Activated CD8-positive, alpha-beta memory T cell treated with anti-CD3 and anti-CD28 coated beads for 1 hour (primary cell): Measurements from ENCODE around the gene ITGAL.
"Not testable (repeated sequence)": the region's sequence is repeated elsewhere in the genome, so short reads cannot be mapped to it uniquely, and the experiment has no call there.

Source experiments
- DNase-seq, 2 donors: peaks; one replicate each; pipeline ENCODE4 v3.0.0-alpha.2; 2020; ENCODE audit warnings: low read depth in 1 of 2; ENCODE audit errors: extremely low read depth in 1 of 2

Gene ITGAL

DNA sequence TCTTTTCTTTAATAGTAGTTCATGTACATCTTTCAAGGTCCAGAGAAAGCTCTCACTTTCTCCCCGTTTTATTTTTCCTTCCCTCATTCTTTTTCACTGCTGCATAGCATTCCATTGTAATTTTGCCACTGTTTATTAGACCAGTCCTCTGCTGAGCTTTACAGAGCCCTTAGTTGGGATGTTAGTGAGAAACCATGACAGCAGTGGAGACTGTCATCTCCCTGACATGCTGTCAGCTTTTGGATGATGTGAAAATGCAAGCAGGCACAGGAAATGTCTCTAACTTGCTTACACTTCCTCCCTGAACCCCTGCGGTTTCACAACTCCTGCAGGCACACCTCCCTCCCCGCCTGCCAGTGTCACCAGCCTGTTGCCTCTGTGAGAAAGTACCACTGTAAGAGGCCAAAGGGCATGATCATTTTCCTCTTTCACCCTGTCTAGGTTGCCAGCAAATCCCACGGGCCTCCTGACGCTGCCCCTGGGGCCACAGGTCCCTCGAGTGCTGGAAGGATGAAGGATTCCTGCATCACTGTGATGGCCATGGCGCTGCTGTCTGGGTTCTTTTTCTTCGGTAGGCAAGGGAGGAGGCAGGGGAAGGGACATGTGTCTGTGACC is at the start of gene ITGAL:
Gene ITGAL (plus strand): TSS at position 415 of the 615 bp plus-strand sequence. CDS start 96 bp downstream, at position 511.
- peak; percentile 63 to 69 for DNase-seq

DNA sequence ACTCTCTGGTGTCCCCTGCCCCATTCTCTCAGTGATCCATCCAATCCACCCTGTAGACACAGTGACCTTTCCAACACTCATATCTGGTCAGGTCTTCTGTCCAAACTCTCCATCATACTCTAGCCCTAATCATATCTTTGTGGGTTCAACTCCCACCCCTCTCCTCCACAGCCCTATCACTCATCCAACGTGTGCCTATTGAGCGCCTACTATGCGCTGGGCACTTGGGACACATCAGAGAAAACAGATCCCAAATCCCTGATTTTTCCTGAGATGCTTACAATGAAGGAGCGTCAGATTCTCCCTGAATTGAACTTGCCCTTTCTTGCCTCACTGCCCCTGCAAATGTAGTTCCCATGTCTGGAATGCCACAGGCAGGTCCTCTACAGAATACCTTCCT is 44.5 kb upstream of the ITGAL start:
- no peak for DNase-seq

DNA sequence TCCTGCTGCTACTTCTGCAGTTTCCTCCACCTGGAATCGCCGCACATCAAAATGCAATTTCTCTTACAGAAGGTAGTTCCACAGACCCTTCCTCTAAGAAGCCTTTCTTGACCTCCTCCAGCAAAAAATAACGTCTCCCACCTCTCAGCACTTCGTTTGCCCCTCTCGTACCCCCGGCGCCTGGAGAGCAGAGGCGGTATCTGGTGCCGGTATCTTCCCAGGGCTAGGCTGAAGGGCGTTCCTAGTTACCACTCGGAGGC is 43.2 kb upstream of the ITGAL start:
- no peak for DNase-seq

DNA sequence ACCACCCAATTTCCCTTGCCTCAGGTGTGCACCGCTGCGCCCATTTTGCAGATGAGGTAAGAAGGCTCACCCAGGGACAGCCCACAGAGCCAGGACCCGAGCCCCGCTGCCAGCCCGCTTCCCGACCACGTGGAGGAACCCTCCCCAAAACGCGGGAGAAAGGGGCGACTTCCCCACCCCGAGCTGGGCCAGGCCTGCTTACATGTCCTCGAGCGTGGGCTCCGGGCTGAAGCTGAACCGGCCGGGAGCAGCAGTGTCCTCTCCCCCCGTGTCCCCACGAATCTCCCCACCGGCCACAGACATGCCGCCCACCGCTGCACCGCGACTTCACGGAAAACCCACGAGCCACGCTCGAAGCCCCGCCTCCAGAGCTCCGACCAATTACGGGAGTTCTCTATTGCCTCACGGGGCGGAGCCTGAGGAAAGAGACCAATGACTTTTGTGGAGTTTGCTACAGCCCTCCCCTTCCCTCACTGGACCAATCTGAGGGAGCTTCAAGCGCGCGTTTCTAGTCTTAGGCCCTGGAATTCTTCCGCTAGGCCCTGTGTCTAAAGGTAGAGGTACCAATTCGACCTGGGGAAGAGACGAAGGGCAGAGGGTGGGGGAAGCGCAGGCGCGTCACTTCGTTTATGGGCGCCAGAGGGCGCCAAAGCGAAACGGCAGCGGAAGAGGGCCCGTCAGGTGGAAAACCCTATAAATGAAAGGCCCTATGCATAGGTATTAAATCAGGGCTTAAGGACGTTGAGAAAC is 42.7 kb upstream of the ITGAL start, which contains the start of gene DCTPP1:
Gene DCTPP1 (minus strand): TSS at position 353 of the 750 bp plus-strand sequence. CDS start 50 bp downstream, at position 303.
- peak; percentile 90 to 93 for DNase-seq

DNA sequence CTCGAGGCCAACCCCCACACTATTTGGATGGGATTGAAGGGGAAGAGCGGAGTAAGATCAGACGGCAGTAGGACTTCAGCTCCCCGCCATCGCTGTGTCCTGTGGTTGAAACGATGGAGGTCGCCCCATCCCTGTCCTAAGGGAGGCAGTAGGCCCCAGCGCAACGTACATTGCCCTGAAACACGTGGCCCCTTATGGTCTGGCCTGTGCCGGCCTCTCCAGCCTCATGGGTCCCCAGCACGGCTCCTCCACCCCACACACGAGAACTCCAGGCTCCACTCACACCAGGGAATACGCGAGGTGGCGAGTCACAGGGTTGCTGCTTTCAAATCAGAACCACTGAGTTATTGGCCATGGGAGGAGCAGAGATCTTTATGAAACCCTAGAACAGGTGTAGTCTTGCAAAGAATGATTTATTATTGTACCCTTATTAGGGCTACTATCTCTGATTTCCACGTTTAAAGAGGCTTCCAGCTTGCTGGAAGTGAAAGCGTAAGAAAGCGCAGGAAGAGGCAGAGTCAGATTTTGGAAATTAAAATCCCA is 42.0 kb upstream of the ITGAL start:
- DNase-seq = no peak

DNA sequence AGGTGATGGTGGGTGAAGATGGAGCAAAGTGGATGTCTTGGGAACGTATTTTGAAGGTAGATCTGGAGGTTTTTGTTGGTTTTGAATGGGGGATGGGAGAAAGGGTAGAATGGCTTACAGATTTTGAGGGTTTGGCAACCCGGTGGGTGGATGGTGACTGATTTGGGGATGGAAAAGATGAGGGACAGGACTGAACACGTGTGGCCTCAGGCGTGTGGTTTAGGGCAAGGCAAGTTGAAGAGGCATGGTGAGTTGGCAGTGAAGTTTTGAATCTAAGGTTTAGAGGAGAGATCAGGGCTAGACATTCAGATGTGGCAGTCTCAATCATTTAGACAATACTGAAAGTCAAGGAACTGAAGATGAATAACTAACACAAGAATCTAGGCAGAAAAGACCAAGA is 37.7 kb upstream of the ITGAL start:
- no peak for DNase-seq

DNA sequence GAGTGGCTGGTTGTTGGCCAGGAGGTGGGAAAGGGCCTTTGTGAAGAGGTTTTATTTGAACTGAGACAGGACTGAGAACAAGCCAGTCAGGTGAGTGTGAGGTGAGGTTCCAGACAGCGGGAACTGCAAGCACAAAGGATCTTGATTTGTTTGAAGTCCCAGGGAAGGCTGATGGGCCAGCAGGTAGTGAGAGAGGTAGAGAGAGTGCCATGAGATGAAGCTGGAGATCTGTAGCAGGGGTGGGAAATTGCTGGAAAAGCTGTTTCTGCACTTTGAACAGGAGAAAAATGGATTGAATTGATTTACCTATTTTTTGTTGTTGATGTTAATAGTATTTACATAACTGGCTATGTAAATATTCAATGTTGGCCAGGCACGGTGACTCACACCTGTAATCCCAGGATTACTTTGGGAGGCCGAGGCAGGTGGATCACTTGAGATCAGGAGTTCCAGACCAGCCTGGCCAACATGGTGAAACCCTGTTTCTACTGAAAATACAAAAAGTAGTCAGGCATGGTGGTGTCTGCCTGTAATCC is 35.0 kb upstream of the ITGAL start:
- DNase-seq = no peak

DNA sequence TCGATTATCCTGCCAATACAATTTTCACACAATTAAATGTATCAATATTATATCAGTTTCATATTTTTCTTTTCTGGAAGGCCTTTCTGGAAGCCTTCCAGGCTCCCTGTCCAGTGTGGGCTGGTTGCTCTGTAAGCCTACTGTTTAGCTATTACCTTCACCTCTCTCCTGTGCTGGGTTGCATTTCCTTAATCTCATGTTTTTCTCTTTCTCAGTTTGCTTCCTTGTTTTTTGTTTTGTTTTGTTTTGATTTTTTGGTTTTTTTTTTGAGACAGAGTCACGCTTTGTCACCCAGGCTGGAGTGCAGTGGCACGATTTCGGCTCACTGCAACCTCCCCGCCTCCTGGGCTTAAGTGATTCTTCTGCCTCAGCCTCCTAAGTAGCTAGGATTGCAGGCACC is 33.7 kb upstream of the ITGAL start:
- DNase-seq = no peak

DNA sequence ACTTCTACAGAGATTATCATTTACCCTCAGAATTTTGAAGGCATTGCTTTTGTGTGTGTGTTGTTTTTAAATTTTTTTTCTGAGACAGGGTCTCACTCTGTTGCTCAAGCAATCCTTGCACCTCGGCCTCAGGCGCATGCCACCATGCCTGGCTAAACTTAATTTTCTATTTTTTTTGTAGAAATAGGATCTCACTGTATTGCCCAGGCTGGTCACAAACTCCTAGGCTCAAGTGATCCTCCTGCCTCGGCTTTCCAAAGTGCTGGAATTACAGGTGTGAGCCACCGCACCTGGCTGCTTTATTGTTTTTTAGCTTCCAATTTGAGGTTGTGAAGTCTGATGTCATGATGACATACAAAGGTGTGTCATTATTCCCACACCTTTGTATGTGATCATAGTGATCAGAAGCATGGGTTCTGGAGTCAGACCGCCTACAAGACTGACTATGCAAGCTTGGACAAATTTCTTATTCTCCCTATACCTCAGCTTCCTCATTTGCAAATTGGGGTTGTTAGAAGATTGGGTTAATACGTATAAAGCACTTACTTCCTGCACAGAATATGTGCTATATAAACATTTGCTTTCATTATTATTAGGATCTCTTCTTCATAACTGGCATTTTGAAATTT is 32.7 kb upstream of the ITGAL start:
- DNase-seq = no peak

DNA sequence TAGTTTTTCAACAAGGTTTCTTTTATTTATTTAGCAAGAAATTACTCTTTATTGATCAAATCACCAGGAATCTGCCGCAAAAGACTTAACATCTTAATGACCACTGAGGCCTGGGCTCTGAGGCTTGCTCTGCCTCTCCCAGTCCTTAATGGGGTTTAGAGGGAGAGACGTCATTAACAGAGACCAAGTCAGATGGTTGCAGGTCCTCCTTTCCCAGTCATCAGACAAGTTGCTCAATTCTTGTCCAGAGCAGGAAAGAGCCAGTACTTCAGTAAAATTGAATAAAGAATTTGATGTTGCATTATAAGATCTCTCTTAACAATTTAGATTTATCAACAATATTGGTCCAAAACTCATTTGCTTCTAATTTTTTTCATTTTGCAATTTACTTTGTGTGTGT is 28.9 kb upstream of the ITGAL start:
- DNase-seq = no peak

DNA sequence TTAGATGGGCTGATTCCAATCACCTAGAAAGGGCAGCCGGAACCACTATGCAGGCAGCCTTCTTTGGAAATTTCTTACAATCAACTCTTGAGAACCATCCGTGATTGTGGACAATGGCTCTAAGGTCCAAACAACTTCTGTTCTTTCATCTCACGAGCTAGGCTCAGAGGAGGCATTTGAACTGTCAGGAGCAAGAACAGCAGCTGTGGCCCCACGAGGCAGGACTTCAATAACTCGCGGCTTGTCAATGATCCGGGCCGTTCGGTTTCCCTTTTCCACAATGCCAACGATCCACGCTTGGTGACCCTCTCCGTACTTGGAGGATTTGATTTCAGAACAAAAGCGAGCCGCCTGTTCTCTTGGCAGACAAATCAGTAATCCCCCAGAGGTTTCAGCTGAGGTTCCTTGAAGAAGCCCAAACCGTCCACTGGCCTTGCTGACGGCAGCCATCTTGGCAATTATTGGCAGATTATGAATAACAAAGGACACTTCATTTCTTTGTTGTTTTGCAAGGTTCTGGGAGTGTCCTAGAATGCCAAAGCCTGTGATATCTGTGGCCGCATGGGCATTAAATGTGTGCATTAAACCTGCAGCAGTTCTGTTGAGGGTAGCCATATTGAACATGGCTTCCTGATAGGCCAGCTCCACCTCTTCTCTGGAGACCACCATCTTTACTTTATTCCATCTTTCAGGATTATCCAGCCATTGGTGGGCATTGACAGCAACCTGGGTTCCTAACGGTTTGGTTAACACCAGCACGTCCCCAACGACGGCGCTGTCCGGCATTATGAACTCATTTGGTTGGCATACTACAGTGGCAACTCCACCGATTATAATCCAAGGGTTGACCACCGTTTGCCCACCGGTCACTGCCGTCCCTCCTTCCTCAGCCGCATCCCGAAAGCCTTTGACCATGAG is 28.1 kb upstream of the ITGAL start:
- no peak for DNase-seq

DNA sequence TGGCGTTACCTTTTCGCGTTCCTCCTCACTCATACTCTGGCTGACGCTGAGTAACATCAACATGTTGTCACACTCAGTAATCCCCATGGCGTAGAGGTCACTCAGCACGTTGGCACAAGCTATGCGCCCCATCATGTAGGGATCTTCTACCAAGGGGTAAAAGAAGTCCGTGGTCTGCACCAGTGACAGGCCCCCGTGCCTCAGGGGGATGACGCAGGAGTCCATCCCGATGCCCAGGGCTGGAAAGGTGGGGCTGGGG is 27.5 kb upstream of the ITGAL start:
- DNase-seq = no peak

DNA sequence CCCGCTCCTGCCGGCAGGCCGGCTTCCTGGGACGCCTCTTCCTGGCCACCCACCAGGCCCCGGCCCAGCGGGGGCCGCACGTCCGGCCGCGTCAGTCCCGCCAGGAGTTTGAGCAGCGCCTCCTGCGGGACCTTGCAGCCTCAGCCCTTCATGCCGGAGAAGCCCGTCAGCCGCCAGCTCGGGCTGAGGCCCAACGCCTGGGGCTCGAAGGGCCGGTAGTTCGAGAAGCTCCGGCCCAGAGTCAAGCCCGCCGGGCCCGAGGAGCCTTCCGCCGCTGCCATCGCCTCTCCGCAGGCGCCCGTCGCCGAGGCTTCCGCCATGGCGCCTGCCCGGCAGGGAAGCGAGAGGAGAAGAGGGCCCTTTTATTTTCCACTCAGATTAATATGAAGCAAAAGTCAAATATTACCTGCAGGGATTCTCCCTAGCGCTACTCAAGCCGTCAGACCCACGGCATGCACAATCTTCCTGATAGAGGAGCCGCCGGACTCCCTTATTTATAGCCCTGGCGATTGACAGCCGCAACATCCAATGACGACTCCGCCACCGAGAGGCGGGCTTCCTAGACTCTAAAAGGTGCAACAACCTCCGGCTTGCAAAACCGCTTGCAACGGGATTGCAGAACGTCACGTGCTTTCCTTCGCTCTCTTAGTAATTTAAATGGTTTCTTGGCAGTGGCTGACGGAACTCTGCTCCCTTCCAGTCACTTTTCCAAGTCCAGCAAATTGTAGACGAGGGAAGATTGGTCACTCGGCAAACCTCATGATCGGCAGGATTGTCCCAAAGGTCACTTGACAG is 26.9 kb upstream of the ITGAL start, which contains the start of gene SEPHS2:
Gene SEPHS2 (minus strand): TSS at position 467 of the 795 bp plus-strand sequence. CDS start 147 bp downstream, at position 320.
- DNase-seq = peak; percentile 76 to 86

DNA sequence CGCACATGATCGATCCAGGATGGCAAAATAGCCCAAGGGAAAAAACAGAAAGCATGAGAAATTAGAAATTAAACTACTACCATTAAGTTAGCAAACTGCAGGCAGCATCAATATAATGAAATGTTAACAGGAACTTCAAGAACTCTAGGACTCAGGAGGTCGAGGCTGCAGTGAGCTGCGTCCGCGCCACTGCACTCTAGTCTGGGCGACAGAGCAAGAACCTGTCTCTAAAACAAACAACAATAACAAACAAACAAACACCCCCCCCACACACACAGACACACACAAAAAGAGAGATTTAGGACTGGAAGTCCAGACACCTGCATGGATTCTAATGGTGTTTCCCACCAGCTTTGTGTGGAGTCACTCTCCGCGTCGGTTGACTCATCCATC is 26.3 kb upstream of the ITGAL start:
- DNase-seq = no peak

DNA sequence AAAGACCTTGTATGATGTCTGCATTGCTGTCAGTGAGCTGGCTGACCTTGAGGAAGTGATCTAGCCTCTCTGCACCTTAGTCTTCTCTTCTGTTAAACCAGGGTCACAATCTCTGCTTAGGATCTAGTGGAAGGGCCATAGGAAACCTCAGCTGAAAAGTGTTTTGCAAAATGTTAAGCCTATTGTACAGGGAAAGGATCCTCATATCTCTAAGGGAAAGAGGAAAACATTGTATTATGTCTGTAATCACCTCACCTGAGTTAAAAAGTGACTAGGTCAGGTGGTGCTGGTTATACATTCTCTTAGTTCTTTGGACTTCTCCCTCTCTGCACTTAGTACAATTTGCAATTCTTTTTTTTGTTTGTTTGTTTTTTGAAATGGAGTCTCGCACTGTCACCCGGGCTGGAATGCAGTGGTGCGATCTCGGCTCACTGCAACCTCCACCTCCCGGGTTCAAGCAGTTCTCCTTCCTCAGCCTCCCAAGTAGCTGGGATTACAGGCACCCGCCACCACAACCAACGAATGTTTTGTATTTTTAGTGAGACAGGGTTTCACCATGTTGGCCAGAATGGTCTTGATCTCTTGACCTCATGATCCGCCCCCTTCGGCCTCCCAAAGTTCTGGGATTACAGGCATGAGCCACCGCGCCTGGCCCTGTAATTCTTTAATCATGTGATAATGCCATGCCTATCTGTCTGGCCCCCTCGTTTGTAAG is 24.9 kb upstream of the ITGAL start:
- no peak for DNase-seq

DNA sequence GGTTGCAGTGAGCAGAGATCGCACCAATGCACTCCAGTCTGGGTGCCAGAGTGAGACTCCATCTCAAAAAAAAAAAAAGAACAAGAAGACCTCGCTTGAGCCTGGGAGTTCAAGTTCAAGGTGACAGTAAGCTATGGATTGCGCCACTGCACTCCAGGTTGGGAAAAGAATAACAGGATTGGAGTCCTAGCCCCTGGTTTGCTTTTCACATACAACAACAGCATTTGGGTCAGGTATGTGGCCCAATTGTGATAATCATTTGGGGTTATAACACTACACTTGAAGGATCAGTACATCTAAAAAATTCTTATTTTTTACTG is 23.5 kb upstream of the ITGAL start:
- DNase-seq = no peak

DNA sequence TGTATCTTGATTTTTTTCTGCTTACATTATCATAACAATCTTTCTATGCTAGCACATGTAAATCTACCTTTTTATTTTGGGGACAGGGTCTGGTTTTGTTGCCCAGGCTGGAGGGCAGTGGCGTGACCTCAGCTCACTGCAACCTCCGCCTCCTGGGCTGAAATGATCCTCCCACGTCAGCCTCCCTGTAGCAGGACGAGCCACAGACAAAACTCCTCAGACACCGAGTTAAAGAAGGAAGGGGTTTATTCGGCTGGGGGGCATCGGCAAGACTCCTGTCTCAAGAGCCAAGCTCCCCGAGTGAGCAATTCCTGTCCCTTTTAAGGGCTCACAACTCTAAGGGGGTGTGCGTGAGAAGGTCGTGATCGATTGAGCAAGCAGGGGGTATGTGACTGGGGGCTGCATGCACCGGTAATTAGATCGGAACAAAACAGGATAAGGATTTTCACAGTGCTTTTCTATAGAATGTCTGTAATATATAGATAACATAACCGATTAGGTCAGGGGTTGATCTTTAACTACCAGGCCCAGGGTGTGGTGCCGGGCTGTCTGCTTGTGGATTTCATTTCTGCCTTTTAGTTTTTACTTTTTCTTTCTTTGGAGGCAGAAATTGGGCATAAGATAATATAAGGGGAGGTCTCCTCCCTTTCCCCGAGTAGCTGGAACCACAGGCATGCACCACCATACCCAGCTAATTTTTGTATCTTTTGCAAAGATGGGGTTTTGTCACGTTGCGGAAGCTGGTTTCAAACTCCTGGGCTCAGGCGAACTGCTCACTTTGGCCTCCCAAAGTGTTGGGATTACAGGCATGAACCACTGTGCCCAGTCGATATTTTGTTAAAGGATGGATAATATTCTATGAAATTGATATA is 19.6 kb upstream of the ITGAL start:
- not testable (repeated sequence) for DNase-seq

DNA sequence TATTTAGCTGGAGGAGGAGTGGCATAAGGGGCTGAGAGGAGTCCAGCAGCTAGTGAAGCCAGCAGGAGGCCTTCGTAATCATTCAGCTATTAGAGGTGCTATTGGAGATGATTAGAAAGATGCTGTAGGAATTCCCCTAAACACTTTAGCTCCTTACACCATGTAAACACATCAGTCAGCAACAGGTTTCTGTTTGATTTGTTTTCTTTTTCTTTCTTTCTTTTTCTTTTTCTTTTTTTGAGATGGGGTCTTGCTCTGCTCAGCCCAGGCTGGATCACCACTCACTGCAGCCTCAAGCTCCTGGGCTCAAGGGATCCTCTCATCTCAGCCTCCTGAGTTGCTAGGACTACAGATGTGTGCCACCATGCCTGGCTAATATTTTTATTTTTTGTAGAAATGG is 16.2 kb upstream of the ITGAL start:
- no peak for DNase-seq

DNA sequence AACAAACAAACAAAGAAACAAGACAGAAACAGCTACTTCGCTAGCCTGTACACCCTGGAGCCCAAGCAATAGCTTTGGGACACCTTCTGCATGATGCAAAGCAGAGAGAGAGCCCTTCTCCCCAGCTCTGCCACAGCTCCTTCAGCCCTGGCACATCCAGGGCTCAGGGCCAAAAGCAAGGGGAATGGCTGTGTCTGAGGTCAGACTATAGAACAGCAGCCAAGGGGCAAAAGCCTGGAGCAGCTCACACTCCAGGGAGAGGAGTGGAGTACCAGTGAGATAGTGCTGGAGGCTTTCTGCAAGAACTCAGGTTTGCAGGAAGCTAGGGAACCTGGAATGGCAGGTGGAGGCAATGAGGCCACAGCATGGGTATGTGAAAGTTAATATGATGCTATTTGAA is 15.3 kb upstream of the ITGAL start:
- DNase-seq = no peak
